ENCODE results near the gene LMO1. TPM values are rescaled to one million over a fixed set of nuclear protein-coding genes. Genes with fewer than 3 reads are reported as not detected.

Gene LMO1
- total RNA-seq, 1 donor from 2014 or later = 2.7 TPM

DNA sequence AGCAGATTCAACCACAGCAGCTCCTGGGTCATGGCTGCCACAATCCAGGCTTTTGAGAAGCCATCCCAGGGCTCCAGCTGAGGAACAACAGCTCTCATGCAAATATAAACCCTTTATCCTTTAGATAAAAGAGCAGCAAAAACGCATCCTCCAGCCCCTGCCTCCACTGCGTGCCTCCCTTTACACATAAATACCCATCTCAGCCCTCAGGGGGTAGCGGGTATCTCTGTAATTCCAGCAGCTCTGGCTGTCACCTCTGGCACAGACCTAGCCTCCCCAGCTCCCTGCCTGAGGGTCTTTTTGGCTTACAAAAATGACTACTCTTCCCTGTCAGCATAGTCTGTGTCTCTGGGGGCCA is 21.6 kb downstream of the LMO1 start:
- TF ChIP-seq, protein P1, sequence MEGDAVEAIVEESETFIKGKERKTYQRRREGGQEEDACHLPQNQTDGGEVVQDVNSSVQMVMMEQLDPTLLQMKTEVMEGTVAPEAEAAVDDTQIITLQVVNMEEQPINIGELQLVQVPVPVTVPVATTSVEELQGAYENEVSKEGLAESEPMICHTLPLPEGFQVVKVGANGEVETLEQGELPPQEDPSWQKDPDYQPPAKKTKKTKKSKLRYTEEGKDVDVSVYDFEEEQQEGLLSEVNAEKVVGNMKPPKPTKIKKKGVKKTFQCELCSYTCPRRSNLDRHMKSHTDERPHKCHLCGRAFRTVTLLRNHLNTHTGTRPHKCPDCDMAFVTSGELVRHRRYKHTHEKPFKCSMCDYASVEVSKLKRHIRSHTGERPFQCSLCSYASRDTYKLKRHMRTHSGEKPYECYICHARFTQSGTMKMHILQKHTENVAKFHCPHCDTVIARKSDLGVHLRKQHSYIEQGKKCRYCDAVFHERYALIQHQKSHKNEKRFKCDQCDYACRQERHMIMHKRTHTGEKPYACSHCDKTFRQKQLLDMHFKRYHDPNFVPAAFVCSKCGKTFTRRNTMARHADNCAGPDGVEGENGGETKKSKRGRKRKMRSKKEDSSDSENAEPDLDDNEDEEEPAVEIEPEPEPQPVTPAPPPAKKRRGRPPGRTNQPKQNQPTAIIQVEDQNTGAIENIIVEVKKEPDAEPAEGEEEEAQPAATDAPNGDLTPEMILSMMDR (conservative IDR thresholded peaks at IDR 0.05) = no peak
- Mint-ChIP-seq H3K36me3 (no peaks in the 10 kb centered on the region), H3K27ac (no peak overlapping the region), H3K9me3 (no peaks in the 10 kb centered on the region), H3K27me3 (peaks cover 21% of the 10 kb centered on the region), H3K4me1 (ENCODE audit: unreplicated experiment) (peaks cover 17% of the 10 kb centered on the region), H3K4me3 (no peak overlapping the region)
- DNase-seq (ENCODE audit: extremely low spot score, unreplicated experiment) = no peak

DNA sequence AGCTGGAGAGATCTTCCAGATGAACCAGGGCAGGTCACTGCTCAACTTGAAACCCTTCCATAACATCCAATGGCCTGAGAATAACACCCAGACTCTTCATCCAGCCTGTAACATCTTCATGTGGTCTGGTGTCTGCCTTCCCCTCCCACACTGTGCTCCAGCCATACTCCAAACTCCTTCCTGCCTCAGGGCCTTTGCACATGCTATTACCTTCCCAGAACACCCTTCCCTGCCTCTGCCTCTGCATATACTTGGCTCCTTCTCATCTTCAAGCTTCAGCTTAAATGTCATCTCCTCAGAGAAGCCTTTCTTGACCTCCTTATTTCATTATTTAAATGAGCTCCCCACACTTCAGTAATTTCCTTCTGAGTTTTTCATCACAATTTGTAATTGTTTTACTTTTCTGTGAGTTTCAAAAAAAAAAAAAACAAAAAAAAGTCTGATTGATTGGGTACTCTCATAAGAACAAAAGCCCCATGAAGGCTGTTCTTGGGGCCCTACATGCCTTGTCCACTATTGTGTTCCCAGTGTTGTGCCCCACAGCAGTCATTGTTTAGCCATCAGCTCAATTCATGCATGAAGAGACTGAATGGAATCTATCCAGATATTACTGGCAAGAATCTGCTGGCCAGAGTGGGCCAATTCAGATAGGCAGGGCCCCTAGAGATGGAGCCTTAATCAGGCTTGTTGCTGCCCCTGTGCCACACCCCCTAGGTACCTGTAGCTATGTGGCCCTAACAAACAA is 22.1 kb downstream of the LMO1 start:
- TF ChIP-seq, protein P1 (conservative IDR thresholded peaks at IDR 0.05) = no peak
- H3K27me3 Mint-ChIP-seq = peaks cover 22% of the 10 kb centered on the region
- no peaks in the 10 kb centered on the region for H3K36me3 Mint-ChIP-seq
- no peak overlapping the region for H3K27ac Mint-ChIP-seq
- H3K9me3 Mint-ChIP-seq = no peaks in the 10 kb centered on the region
- peaks cover 17% of the 10 kb centered on the region for H3K4me1 Mint-ChIP-seq (ENCODE audit: unreplicated experiment)
- no peak overlapping the region for H3K4me3 Mint-ChIP-seq
- no peak for DNase-seq (ENCODE audit: extremely low spot score, unreplicated experiment)

DNA sequence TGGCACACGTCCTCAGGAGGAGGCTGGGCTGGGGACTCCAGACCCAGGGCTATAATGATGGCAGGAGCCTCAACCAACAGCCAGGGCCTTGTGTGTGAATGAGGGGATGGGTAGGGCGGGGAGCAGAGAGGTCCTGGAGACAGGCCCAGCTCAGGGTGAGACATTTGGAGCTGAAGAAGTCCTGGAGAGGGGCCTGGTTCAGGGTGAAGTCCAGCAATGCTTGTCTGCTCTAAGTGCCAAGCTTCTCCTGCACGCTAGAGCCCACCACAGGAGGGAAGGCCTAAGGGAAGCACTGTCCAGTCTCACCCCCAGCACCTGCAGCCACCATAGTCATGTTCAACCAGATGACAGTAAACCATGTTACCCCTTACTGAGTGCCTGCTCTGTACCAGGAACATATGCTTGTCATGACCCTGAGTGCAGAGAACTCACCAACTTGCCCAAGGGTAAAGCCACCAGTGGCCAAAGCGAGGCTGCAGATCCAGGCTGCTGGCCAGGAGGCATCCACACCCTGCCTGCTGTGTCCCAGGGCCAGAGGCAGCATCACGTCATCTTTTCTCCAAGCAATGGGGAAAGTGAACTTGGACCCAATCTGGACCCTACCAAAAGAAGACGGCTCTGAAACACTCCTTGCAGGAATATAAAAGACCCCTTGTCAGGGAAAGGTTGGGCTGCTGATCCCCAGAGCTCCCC is 24.0 kb downstream of the LMO1 start:
- no peak for DNase-seq (ENCODE audit: extremely low spot score, unreplicated experiment)
- no peaks in the 10 kb centered on the region for H3K36me3 Mint-ChIP-seq
- no peak overlapping the region for H3K27ac Mint-ChIP-seq
- no peak overlapping the region for H3K4me3 Mint-ChIP-seq
- H3K4me1 Mint-ChIP-seq (ENCODE audit: unreplicated experiment) = peaks cover 24% of the 10 kb centered on the region
- H3K27me3 Mint-ChIP-seq = peaks cover 14% of the 10 kb centered on the region
- TF ChIP-seq, protein P1 (conservative IDR thresholded peaks at IDR 0.05) = no peak
- H3K9me3 Mint-ChIP-seq = no peaks in the 10 kb centered on the region

DNA sequence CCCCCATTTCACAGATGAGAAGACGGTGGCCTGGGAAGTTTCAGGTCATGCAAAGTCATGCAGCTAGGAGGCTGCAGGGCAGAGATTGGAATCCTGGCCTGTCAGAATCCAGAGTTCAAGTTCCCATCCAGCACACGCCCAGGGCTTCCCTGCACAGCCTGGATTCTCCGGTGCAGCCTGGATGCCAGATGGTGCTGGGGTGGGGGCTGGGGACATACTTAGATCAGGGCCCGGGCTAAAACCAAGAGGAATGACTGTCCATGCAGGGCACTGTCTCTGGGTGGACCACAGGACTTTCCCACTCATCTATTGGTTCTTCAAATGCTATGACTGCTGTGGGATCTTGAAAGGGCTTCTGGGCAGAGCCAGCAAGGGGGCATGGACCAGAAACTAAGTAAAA is 24.6 kb downstream of the LMO1 start:
- TF ChIP-seq, protein P1 (conservative IDR thresholded peaks at IDR 0.05) = no peak
- DNase-seq (ENCODE audit: extremely low spot score, unreplicated experiment) = no peak
- Mint-ChIP-seq H3K27me3 (peaks cover 14% of the 10 kb centered on the region), H3K9me3 (no peaks in the 10 kb centered on the region), H3K4me1 (ENCODE audit: unreplicated experiment) (peaks cover 22% of the 10 kb centered on the region), H3K36me3 (no peaks in the 10 kb centered on the region), H3K27ac (no peak overlapping the region), H3K4me3 (no peak overlapping the region)

DNA sequence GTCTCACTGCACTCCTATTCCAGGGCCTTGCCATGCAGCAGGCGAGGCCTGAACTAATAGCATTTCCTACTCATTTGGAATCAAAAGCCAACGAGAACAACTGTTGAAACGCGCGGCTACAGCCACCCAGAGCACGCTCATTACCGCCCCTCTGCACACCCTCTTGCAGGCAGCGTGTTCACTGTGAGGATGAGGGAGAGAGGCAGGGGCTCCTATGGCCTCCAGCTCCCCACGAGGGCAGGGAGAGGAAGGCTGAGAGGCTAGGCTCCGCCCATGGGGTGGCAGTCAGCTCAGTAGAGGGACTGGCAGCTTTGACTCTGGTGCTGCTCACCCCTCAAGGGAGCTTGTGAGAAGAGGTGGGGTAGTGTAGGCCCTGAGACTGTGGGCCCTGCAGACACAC is 26.2 kb downstream of the LMO1 start:
- no peak overlapping the region for H3K4me3 Mint-ChIP-seq
- H3K4me1 Mint-ChIP-seq (ENCODE audit: unreplicated experiment) = peaks cover 13% of the 10 kb centered on the region
- TF ChIP-seq, protein P1 (conservative IDR thresholded peaks at IDR 0.05) = no peak
- H3K27ac Mint-ChIP-seq = no peak overlapping the region
- no peaks in the 10 kb centered on the region for H3K36me3 Mint-ChIP-seq
- no peaks in the 10 kb centered on the region for H3K9me3 Mint-ChIP-seq
- DNase-seq (ENCODE audit: extremely low spot score, unreplicated experiment) = no peak
- H3K27me3 Mint-ChIP-seq = peaks cover 11% of the 10 kb centered on the region

Measured in type B pancreatic cell (in vitro differentiated cells).